Gastroesophageal sphincter (tissue), 4 donors: ENCODE results near the gene FOXO1. TPM values are rescaled to one million over a fixed set of nuclear protein-coding genes. Genes with fewer than 3 reads are reported as not detected.
A peak's percentile ranks its signal among the peaks of the same experiment; 100 is the strongest.

Experiments used
- ATAC-seq: fragments of 150-250 bp; one replicate; pipeline ENCODE4 v1.9.1; 2016; ENCODE audit warnings: mild to moderate bottlenecking, moderate library complexity
- H3K27ac ChIP-seq, 4 donors: fragments of 200-600 bp; sonication (generic) in 3 of 4; 1 replicate in 3 of 4; 2 replicates in 1 of 4; pipeline ENCODE4 v1.5.1; 2016 to 2019
- H3K27me3 ChIP-seq: fragments of 200-600 bp; sonication (generic); one replicate; pipeline ENCODE4 v1.5.1; 2019
- H3K36me3 ChIP-seq, 2 donors: fragments of 200-600 bp; sonication (generic); one replicate each; pipeline ENCODE4 v1.5.1; 2019; ENCODE audit warnings: control low read depth in 1 of 2
- H3K4me1 ChIP-seq, 3 donors: fragments of 200-600 bp; sonication (generic); 1 replicate in 2 of 3; 2 replicates in 1 of 3; pipeline ENCODE4 v1.5.1; 2016 to 2019; ENCODE audit warnings: control low read depth in 2 of 3
- H3K4me3 ChIP-seq, 2 donors: fragments of 200-600 bp; sonication (generic); one replicate each; pipeline ENCODE4 v1.5.1; 2019; ENCODE audit warnings: mild to moderate bottlenecking in 1 of 2, moderate library complexity in 1 of 2
- H3K9me3 ChIP-seq, 3 donors: fragments of 200-600 bp; sonication (generic); one replicate each; pipeline ENCODE4 v1.5.1; 2017 to 2019; ENCODE audit warnings: control low read depth in 2 of 3
- CTCF ChIP-seq, 4 experiments: fragments of 200-600 bp in 2 of 4; fragments of 450-650 bp in 2 of 4; sonication (generic) in 1 of 4; IDR thresholded peaks; one replicate each; pipeline ENCODE4 v1.5.1; 2017 to 2019; ENCODE audit warnings: antibody characterized with exemption in 4 of 4, mild to moderate bottlenecking in 2 of 4, moderate library complexity in 2 of 4
- EP300 ChIP-seq: sonication (generic); formaldehyde crosslinking; IDR thresholded peaks from one replicate; pipeline ENCODE4 v1.6.1; 2017; ENCODE audit warnings: antibody characterized with exemption, mild to moderate bottlenecking
- POLR2A ChIP-seq, 2 donors: fragments of 450-650 bp; IDR thresholded peaks; one replicate each; pipeline ENCODE4 v1.6.1; 2017; ENCODE audit warnings: antibody characterized with exemption in 2 of 2, mild to moderate bottlenecking in 2 of 2, moderate library complexity in 1 of 2
- POLR2AphosphoS5 ChIP-seq: sonication (generic); formaldehyde crosslinking; IDR thresholded peaks from one replicate; pipeline ENCODE4 v1.6.1; 2017; ENCODE audit warnings: antibody characterized with exemption
- WGBS, 2 donors: methylation state at CpG; one replicate each; pipeline ENCODE4 v1.1.5; 2018; ENCODE audit warnings: low coverage in 1 of 2; 5-methylcytosine and 5-hydroxymethylcytosine counted together
- total RNA-seq, 4 donors: library from RNA; depleted of rRNA; stranded (reverse); fragments of >200 nt; gene quantifications; one replicate each; pipeline ENCODE4 v1.1.0, GENCODE V29; 2016

The FOXO1 gene
- total RNA-seq, 4 donors from 2014 or later = 52.4 to 72.2 (median 59.5) TPM

GRCh38 chr13:40672765-40673397, 6.4 kb upstream of the FOXO1 start:
- 66 to 67% methylated on average over 3 to 4 of the region's 4 CpGs for WGBS, 2 donors
- Histone ChIP-seq H3K4me3 (no peak overlapping the region), H3K27me3 (no peaks in the 10 kb centered on the region), H3K4me1 (peaks cover 0 to 9% (median under 1%) of the 10 kb centered on the region in 3 donors), H3K9me3 (no peaks in the 10 kb centered on the region), H3K27ac (no peak overlapping the region), H3K36me3 (no peaks in the 10 kb centered on the region)
- no peak for ATAC-seq
- TF ChIP-seq EP300 = no peak
- TF ChIP-seq POLR2A (IDR thresholded peaks at IDR 0.05) = no peak
- no peak for TF ChIP-seq POLR2AphosphoS5
- no peak for TF ChIP-seq CTCF (IDR thresholded peaks at IDR 0.05)

- no peak for TF ChIP-seq CTCF (IDR thresholded peaks at IDR 0.05)
- no peak for TF ChIP-seq EP300
- no peak for TF ChIP-seq POLR2AphosphoS5
- no peak for TF ChIP-seq POLR2A (IDR thresholded peaks at IDR 0.05)
- no peaks in the 10 kb centered on the region for H3K36me3 ChIP-seq
- H3K4me3 ChIP-seq = no peak overlapping the region
- WGBS, 2 donors = 60 to 89% methylated on average over 1 of the region's 1 CpG
- ATAC-seq = no peak
- no peaks in the 10 kb centered on the region for H3K27me3 ChIP-seq
- H3K9me3 ChIP-seq = no peaks in the 10 kb centered on the region
- H3K4me1 ChIP-seq = peaks cover 0 to 15% (median 3%) of the 10 kb centered on the region in 3 donors
- no peak overlapping the region for H3K27ac ChIP-seq
Observed at GRCh38 chr13:40671956-40672764, 5.7 kb upstream of the FOXO1 start.

- 86 to 93% methylated on average over 2 of the region's 2 CpGs for WGBS, 2 donors
Observed at GRCh38 chr13:40670307-40670706, 3.9 kb upstream of the FOXO1 start.

GRCh38 chr13:40668335-40668734, 1.9 kb upstream of the FOXO1 start:
- H3K9me3 ChIP-seq = no peaks in the 10 kb centered on the region
- peaks cover 0 to 22% (median 3%) of the 10 kb centered on the region in 3 donors for H3K4me1 ChIP-seq
- no peaks in the 10 kb centered on the region for H3K36me3 ChIP-seq
- 34% methylated on average over 10 of the region's 11 CpGs; no CpG with 5 or more reads in 1 of the 2 donors for WGBS, 2 donors
- peak; percentile 18 for ATAC-seq
- peak overlapping the region in 1 of 2 donors; percentile 96 for H3K4me3 ChIP-seq
- TF ChIP-seq CTCF (IDR thresholded peaks at IDR 0.05) (peak in 3 of 4 experiments; percentile 43 to 52 (median 49)), POLR2AphosphoS5 (no peak)
- H3K27ac ChIP-seq = peak overlapping the region in 3 of 4 donors; percentile 49 to 100 (median 99)
- H3K27me3 ChIP-seq = no peaks in the 10 kb centered on the region

More at GRCh38 chr13:40670307-40670706, 3.9 kb upstream of the FOXO1 start:
- Histone ChIP-seq H3K27me3 (no peaks in the 10 kb centered on the region), H3K36me3 (no peaks in the 10 kb centered on the region), H3K4me3 (no peak overlapping the region), H3K4me1 (peaks cover 0 to 15% (median 3%) of the 10 kb centered on the region in 3 donors), H3K27ac (no peak overlapping the region), H3K9me3 (no peaks in the 10 kb centered on the region)
- no peak for ATAC-seq
- TF ChIP-seq POLR2AphosphoS5 = no peak
- TF ChIP-seq CTCF (IDR thresholded peaks at IDR 0.05) = no peak

GRCh38 chr13:40667622-40667978, 1.2 kb upstream of the FOXO1 start:
- Histone ChIP-seq H3K27ac (peak overlapping the region in 3 of 4 donors; percentile 99 to 100 (median 99)), H3K4me1 (peaks cover 0 to 29% (median 3%) of the 10 kb centered on the region in 3 donors), H3K27me3 (no peaks in the 10 kb centered on the region), H3K9me3 (no peaks in the 10 kb centered on the region), H3K4me3 (peak overlapping the region; percentile 96 to 97), H3K36me3 (no peaks in the 10 kb centered on the region)
- WGBS, 2 donors = 43% methylated on average over 4 of the region's 5 CpGs; no CpG with 5 or more reads in 1 of the 2 donors
- TF ChIP-seq EP300 (no peak), POLR2AphosphoS5 (no peak), POLR2A (IDR thresholded peaks at IDR 0.05) (no peak), CTCF (IDR thresholded peaks at IDR 0.05) (no peak)
- ATAC-seq = no peak
